Stimulated activated CD4-positive, alpha-beta T cell treated with anti-CD3 and anti-CD28 coated beads, Interleukin-2, amount 100 ng/mL, for 4 hours (primary cell): ENCODE data around the gene CARD9.

ENCODE experiments used
- DNase-seq: peaks from one replicate; pipeline ENCODE4 v3.0.0-alpha.2; 2020; ENCODE audit warnings: low read depth

CARD9 gene

DNA sequence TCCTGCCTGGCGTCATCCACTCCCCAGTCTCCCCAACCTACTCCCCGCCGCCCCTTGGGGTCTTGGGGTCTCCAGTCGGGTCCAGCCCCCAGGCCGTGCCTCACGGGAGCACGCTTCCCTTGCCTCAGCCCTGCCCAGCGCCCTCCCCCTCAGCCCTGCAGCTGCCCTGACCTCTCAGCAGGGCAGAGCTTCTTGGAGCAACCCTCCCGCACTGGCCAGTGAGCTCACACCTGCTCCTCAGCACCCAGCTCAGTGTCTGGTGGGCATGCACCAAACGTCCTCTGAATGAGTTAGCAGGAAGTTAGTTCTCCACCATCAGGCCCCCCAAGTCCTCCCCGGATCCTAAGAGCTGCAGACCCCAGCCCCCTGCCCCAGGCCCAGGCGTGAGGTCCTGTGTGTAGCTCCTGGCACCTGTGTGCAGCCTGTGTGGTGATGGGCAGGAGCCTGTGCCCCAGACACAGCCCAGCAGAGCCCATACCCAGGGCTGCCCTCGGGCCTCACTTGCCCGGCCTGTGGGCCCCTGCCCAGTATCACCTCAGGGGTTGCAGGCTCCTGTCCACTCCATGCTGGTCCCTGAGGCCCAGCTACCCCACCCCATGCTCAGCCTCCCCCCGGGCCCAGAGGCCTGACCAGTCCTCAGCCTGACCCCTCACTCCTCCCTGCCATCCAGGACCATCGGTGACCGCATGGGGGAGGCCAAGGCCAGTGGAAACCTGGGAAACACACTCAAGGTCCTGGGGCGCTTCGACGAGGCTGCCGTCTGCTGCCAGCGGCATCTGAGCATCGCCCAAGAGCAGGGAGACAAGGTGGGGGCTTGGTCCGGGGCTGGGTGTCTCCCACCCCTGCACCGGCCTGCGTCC, 37.9 kb downstream of the CARD9 start:
- DNase-seq = no peak

DNA sequence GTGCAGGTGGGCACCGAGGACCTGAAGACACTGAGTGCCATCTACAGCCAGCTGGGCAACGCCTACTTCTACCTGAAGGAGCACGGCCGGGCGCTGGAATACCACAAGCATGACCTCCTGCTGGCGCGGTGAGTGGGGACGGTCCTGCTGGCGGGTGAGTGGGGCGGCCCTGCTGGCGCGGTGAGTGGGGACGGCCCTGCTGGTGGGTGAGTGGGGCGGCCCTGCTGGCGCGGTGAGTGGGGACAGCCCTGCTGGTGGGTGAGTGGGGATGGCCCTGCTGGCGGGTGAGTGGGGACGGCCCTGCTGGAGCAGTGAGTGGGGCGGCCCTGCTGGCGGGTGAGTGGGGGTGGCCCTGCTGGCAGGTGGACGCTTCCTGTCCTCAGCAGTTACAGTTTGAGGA, 38.9 kb downstream of the CARD9 start:
- no peak for DNase-seq

DNA sequence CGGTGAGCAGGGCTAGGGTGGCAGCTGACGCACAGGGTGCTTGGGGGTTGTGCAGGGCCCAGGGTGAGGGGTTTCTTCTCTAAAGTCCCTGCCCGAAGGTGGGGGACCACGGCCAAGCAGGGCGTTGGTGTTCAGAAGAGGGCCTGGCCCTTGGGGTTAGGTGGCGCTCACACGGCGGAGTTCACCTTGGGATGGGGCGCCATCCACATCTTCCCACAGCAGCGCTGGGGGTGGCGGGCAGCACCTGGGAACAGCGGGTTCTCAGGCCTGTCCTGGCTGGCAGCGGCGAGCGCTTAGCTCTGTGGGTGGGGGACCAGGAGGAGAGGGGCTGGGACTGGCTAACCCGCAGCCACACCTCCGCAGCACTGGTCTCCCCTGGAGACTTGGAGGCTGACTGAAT, 40.0 kb downstream of the CARD9 start:
- no peak for DNase-seq

DNA sequence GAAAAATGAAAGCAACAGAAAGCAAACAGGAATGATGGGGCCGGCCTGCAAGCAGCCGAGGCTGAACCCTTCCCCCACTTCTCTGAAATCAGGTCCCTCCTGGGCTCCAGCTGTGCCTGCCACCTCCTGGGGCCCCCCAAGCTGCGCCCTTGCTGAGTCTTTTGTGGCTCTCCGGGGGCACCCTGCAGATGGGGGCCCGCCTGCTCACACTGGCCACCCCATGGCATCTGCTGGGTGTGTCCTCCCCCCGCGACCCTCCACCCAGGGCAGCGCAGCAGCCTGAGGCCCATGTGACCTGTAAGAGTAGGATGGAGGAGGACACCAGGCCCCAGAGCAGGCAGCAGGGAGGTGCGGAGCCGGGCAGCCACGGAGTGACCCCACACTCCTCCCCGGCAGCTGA, 40.4 kb downstream of the CARD9 start:
- no peak for DNase-seq

DNA sequence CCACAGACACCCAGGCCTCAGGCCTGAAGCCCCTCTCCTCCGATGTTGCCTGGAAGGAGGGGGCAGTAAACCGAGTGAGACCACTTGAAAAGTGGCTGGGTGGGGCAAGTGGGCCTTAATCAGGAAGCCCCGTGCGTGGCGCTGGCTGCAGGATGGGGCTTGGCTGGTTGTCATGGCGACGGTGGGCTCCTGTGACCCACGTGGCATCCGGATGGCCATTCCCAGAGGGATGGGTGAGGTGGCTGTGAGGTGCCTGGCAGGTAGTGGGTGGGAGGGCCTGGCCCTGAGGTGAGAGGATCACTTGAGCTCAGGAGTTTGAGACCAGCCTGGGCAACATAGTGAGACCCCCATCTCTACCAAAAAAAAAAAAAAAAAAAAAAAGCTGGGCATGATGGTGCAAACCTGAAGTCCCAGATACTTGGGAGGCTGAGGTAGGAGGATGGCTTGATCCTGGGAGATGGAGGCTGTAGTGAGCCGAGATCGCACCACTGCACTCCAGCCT, 40.9 kb downstream of the CARD9 start:
- no peak for DNase-seq

DNA sequence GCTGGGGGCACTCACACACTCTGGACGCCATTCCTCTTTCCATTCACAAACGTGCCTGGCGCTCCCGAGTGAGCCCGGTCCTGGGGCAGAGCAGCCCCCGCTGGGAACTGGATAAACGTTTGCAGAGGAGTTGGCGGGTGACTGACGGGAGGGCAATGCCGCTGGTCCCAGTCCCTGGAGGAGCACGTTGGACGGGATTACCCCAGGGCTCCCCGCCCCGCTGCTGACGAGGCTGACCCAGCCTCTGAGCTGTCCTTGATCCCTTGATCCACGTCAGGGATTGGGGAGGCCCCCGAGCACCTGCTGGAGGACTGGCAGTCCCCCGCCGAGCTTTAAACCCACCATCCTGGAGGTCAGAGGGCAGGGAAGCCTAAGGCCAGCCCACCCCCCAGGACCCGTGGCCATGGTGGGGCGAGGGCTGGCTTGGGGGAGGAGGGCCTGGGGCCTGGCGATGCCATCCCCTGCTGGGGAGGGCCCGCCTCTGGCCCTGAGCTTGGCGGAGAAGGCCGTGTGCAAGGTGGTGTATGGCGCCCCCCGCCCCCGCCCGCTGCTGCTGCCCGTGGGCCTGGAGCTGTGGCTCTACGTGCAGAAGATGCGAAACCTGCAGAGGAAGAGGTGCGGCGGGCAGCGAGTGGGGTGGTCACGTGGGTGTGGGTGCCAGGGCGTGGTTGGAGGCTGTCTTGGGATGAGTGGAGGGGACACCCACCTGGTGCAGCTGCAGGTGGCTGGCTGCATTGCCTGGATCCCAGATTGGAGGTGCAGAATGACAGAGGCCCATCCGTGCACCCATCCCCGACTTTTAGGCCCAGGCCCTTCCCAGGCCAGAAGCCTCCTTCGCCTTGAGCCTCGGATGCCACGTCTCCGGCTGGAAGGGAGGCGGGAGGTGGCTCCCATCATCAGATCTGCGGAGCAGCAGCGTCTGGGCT, 41.6 kb downstream of the CARD9 start:
- DNase-seq = no peak

DNA sequence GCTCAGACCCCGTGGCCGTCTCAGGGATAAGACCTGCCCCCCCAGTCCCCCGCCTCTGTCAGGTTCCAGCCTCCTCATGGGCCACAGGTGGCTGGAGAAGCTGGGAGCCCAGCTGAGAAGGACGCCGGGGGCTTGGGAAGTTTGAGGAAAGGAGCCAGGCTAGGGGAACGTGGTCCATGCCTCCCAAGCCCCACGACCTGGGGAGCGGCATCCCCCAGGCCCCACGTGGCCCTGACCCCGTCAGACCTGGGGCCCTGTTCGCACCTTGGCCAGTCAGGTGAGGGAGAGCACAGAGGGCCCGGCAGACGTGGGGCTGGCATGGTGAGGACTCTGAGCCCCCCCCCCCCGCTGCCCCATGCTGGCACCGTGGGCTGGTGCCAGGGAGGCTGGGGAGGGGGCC, 42.4 kb downstream of the CARD9 start:
- DNase-seq = no peak

DNA sequence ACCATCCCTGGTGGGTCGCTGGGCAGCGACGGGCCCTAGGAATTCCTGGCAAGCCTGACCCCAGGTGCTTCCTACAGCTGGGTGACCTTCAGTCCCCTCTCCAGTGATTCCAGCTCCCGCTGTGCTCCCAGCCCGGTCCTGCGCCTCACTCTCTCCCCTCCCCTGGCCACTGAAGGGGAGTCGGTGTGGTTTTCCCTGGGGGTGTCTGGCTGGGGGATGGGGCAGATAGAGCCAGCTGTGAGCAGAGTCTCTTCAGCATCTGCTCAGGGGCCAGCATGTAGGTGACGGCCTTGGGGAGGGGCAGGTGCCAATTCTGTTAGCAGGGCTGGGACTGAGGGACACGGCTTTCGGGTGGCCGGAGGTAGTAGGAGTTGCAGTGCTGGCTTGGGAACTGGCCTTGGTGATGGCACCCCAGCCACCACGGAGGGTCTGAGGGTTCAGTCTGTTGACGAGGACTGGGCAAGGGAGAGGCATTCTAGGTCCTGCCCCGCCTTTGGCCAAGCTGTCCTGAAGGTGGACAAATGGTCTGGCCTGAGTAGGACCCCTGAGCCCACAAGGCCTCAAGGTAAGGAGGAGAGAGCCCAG, 43.0 kb downstream of the CARD9 start:
- no peak for DNase-seq

DNA sequence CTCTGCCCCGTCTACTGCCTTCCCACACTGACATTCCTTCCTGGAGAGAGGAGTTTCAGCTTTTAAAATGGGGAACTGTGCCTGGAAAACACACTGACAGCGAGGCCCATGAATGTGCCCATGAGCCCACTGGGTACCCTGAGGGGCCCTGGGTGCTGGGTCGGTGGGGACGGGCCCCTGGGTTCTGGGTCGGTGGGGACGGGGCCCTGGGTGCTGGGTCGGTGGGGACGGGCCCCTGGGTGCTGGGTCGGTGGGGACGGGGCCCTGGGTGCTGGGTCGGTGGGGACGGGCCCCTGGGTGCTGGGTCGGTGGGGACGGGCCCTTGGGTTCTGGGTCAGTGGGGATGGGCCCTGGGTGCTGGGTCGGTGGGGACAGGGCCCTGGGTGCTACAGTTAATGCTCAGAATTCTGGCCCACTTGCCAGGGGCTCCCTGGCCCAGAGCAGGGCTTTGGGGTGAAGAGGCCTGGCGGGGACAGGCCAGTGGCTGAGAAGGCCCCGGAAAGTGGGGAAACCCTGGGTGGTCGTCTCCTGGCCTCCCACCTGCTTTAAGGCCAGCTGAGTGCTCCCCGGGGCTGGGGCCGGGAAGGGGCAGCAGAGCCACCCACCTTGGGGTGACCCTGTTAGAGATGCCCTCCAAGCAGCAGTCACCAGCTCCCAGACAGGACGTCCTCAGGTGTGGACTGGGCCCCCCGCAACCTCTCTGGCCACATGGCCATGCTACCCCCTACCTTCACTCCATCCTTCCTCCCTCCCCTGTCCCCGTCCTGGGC, 43.6 kb downstream of the CARD9 start:
- DNase-seq = no peak

DNA sequence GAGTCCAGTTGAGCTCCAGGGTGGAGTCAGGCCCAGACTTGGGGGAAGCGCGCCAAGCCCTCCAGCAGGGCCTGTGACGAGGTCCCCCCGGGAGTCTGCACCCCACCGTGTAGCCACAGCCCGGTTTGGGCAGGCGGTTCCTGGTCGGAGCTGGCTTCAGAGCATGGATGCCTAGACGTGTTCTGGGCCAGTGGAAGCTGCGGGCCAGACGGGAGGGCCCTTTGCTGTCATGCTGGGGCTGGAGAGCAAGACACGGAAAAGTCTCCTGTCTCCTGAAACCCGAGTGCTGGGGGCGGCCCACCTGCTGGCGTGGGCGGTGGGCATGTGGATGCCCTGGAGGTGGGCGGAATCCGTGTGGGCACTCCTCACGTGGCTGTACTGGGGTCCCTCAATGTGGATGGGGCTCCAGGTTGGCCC, 44.2 kb downstream of the CARD9 start:
- DNase-seq = no peak

DNA sequence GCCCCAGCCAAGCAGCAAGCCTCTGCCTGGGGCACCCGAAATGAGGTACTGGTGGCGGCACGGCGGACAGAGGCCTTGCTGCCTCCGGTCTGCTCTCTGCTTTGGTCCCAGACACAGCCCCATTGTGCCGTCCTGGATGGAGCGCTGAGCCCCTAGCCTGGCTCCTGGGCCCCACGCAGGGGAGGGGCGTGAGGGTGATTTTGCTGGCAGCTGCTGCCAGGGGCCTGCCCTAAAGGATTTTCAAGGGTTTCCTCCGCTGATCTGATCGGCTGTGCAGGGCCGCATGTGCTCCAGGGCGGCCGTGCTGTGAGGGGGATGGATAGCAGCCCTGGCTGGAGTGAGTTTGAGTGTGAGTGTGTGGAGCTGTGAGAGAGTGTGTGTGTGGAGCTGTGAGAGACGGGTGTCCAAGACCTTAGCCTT, 44.8 kb downstream of the CARD9 start:
- no peak for DNase-seq

DNA sequence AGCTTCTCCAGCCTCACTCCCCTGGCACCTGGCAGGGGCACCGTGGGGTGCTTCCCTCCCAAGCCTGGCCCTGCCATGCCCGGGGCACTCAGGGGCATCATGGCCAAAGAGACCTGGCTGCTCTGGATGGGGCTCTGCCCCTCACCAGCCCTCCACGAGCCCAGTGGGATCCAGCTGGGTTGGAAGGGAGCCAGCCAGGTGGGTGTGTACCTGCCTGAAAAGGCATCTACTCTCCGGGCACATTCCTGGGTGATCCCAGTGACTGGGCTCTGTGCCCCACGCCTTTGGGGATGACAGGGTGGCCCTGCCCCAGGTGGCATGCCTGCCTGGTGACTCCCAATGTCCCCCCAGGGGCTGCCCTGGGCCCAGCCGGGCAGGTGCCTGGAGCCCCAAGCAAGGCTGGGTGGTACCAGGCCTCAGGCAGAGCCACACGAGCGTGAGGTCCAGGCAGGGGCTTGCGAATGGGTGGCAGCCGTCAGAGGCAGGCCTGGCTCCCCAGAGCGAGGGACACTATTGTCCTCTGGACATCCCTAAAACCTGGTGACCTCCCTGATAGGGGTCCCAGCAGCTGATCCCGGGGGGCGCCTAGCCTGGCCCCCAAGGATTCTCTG, 45.4 kb downstream of the CARD9 start:
- no peak for DNase-seq

DNA sequence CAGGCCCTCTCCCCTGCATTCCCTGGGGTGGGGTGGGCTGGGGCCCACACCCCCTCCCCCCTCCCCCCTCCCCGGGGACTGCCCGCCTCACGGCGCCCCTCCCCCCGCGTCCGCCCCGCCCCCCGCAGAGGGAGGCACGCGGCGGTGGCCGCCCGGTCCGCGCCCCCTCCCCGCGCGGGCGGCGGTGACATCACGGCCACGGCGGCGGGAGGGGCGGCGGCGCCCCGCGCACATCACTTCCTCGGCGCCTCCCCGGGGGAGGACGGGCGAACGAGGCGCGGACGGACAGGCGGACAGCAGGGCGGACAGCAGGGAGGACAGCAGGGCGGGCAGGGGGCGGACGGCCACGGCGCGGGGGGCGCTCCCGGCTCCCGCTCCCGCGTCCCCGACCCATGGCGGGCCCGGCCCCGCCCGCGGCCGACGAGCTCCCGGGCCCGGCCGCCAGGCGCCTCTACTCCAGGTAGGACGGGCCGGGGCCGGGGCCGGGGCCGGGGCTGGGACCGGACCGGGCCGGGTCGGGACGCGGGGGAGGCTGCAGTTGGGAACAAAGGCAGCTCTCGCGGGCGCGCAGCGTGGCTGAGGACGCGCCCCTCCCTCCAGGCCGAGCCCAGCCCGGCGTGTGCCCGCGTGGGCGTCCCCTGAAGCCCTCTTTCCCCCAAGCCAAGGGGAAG, 46.0 kb downstream of the CARD9 start, which contains the start of gene GPSM1:
TSS of gene GPSM1 (plus strand) at position 236 of the 671 bp plus-strand sequence. CDS start at position 393, 157 bp downstream.
- DNase-seq = peak; percentile 46

DNA sequence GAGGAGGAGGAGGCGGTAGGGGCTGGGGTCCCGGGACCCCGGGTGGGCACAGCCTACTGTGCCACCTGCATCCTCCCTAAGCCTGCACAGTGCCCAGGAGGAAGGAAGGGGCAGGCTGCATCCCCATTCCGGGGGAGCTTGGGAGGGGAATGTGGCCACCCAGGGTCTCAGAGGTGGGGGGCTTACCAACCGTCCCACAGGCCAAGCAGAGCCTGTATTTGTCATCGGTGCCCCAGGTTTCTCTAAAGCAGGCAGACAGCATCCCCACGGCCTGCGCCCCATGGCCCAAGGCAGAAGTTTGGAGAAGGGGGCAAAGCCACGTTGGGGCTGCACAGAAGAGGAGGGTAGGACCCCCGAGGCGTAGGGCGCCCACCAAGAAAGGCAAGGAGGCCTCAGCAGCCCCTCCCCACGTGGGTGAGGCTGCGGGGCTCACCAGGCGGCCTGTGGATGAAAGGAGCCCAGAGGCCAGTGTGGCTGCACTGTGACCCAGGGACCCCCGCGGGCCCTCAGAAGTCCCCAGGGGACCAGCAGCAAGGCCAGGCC, 46.6 kb downstream of the CARD9 start:
- DNase-seq = no peak

DNA sequence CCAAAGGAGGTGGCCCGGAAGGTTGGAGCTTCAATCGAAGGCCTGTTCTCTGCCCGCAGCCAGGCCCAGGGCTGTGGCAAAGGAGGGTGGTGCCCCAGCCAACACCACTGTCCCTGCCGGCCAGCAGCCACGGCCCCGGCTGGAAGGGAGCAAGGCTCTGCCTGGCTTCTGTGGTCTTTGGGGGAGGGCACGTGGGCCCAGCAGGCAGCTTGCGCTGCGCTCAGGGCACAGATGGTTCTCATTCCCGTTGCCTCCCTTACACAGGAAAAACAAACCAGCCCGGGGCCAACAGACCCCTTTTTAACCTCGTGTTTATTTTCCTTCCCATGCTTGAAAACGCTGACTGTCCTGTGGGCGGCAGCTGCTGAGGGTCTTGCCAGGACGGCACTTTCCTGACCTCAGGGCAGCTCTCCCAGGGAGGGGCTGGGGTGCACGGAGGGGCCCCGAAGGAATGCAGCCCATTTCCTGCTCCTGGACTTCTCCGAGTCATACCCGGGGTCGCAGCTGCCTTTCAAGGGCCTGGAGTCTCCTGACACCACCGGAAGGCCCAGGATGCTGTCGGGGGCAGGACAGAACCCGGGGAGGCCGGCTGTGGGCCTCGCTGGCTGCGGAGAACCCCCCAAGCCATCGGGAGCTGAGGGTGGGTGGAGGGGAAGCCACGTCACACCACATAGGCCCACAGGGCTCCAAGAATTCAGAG, 47.3 kb downstream of the CARD9 start:
- DNase-seq = no peak

DNA sequence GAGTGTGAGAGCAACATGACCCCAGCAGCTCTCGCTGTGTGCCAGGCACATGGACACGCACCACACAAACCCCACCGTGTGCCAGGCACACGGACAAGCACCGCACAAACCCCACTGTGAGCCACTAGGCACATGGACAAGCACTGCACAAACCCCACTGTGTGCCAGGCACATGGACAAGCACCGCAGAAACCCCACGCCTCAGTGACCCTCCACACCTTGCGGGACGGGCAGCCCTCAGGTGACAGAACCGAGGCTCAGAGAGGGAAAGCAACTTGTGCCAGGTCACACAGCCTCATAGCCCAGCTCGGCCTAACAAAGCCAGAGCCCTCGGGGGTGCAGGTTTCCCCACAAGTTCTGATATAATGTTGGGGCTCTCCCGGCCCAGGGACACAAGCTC, 48.1 kb downstream of the CARD9 start:
- no peak for DNase-seq

DNA sequence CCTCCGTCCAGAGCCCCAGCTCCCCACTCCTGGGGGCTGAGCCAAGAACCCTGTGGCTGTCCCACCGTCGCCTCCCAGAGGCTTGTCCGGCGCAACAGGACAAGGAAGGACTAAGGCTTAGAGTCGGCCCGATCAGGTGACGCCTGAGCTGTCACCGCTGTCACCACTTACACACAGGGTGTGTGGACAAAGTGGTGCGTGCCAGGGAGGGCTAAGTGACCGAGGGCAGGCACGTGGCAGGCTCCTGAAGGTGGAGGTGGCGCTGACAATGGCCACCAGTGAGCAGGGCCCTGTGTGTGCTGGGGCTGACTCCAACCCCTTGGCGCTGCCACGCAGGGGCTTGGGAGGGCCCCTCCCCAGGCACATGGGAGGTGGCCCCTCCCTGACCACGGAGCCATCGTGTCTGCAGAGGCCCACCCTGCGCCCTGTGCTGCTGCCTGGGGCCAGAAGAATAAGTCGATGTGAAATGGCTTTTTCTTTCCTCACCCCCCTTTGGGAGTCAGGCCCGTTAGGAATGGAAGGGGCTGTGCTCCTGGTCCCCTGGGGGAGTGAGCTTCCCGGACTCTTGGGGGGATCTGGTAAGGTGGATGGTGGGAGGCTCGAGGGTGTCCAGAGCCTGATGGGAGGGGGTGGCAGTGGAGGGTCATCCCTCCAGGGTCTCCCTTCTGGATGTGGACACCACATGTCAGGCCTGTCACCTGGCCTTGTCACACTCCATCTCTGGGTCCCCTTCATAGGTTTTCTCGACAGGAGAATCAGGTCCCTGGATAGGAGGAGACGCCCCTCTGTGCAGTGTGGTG, 48.8 kb downstream of the CARD9 start:
- DNase-seq = no peak

DNA sequence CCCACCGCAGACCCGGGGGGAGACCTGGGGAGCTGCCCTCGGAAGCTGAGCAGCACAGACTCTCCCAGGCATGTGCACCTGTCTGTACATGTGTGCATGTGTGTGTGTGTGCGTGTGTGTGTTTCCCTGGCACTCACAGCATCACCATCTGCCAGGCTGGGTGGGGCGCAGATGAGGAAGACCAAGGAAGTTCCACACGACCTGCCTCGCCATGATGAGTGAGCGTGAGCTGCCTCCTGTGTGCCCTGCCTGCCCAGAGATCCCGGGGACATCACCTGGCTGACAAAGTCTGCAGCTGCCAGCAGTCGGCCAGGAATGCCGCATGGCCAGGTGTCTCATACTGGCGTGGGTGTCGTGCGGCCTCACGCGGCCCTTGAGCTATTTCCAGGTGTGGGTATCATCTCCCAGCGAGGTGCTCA, 50.1 kb downstream of the CARD9 start:
- DNase-seq = no peak
